ENCODE measurements around the gene GNAQ.

DNA sequence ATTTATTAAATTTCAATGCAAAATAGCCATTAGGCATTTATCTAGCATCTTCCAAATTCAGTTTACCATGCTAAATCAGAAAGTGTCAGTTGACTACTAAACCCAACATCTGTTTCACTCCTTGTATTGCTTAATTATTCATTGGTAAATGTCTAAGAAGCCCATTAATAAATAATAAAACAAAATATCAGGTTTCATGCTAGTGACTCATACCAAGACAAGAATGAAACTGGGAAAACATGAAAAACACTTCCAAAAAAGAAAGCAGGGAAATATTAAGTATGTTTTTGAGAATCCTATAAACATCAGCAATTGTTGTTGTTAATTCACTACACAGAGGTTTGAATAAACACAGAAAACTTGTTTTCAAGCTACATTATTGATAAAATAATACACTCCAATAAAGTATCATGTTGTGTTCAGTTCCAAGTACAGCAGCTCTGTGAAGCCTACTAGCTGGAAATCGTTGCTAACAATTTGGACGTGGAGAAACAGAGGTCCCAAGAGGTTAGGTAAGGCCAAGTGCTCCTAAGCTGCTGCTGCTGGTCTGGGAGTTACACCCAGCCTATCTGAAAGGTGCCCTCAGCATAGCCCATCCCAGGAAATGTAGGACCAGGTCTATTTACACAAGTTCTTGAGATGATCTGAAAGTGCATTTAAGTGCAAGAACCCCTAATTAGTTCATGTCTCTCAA, 78.8 kb downstream of the GNAQ start:
- TF ChIP-seq, protein P1, sequence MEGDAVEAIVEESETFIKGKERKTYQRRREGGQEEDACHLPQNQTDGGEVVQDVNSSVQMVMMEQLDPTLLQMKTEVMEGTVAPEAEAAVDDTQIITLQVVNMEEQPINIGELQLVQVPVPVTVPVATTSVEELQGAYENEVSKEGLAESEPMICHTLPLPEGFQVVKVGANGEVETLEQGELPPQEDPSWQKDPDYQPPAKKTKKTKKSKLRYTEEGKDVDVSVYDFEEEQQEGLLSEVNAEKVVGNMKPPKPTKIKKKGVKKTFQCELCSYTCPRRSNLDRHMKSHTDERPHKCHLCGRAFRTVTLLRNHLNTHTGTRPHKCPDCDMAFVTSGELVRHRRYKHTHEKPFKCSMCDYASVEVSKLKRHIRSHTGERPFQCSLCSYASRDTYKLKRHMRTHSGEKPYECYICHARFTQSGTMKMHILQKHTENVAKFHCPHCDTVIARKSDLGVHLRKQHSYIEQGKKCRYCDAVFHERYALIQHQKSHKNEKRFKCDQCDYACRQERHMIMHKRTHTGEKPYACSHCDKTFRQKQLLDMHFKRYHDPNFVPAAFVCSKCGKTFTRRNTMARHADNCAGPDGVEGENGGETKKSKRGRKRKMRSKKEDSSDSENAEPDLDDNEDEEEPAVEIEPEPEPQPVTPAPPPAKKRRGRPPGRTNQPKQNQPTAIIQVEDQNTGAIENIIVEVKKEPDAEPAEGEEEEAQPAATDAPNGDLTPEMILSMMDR (IDR thresholded peaks at IDR 0.05), result no peak
- TF ChIP-seq POLR2A (IDR thresholded peaks at IDR 0.05), result no peak

Measured in body of pancreas (tissue), 4 donors.